Hepatocyte (in vitro differentiated cells): ENCODE measurements around the gene AUTS2.

Experiments
- CTCF ChIP-seq: fragments of 200-600 bp; sonication (generic); IDR thresholded peaks from 2 replicates; pipeline ENCODE4 v1.5.1; 2016; ENCODE audit warnings: antibody characterized with exemption, mild to moderate bottlenecking; ENCODE audit not compliant: poor library complexity
- EZH2 ChIP-seq: fragments of 200-600 bp; sonication (generic); IDR thresholded peaks from 2 replicates; pipeline ENCODE4 v1.6.1; 2016; ENCODE audit warnings: antibody characterized with exemption, mild to moderate bottlenecking, borderline replicate concordance
- EZH2phosphoT487 ChIP-seq: fragments of 200-600 bp; sonication (generic); IDR thresholded peaks from one replicate; pipeline ENCODE4 v1.6.1; 2018; ENCODE audit warnings: antibody characterized with exemption, mild to moderate bottlenecking, low read depth, moderate library complexity; ENCODE audit not compliant: unreplicated experiment, severe bottlenecking

- TF ChIP-seq EZH2 (no peak), EZH2phosphoT487 (no peak), CTCF (no peak)
Observed at GRCh38 chr7:69911337-69911736, 313.1 kb downstream of the AUTS2 start.
